ENCODE data around the gene OR13C8.
"Not testable (repeated sequence)": the region's sequence is repeated elsewhere in the genome, so short reads cannot be mapped to it uniquely, and the experiment has no call there.

Gene OR13C8
- total RNA-seq = 0 reads per million in 3 donors

- Histone ChIP-seq H3K4me3 (ENCODE audit: insufficient read depth, low read depth, low read length, poor library complexity, severe bottlenecking) (no peak within 1 kb of the TSS), H3K27ac (ENCODE audit: insufficient read depth, low read length, poor library complexity, severe bottlenecking) (no peak within 1 kb of the TSS), H3K9me3 (ENCODE audit: control insufficient read depth, low read length) (peaks cover 4% of the 10 kb centered on the region), H3K27me3 (replicated peaks; ENCODE audit: control insufficient read depth, insufficient read depth, low read length, poor library complexity, severe bottlenecking) (no peaks in the 10 kb centered on the region), H3K4me1 (ENCODE audit: control insufficient read depth, insufficient read depth, low read length, poor library complexity, severe bottlenecking) (no peaks in the 10 kb centered on the region), H3K36me3 (ENCODE audit: control insufficient read depth, insufficient read depth, low read length) (no peaks in the 10 kb centered on the region)
- no peak for DNase-seq
Measured at GRCh38 chr9:104568868-104569267, at the start of gene OR13C8. Gene OR13C8, plus strand, starts transcription at chr9:104569168. Its CDS starts 0 bp downstream, at chr9:104569168.

GRCh38 chr9:104520241-104520640, 48.7 kb upstream of the OR13C8 start:
- not testable (repeated sequence) for H3K9me3 ChIP-seq (ENCODE audit: control insufficient read depth, low read length); DNase-seq; H3K36me3 ChIP-seq (ENCODE audit: control insufficient read depth, insufficient read depth, low read length); H3K4me1 ChIP-seq (ENCODE audit: control insufficient read depth, insufficient read depth, low read length, poor library complexity, severe bottlenecking); H3K27ac ChIP-seq (ENCODE audit: insufficient read depth, low read length, poor library complexity, severe bottlenecking); H3K27me3 ChIP-seq (replicated peaks; ENCODE audit: control insufficient read depth, insufficient read depth, low read length, poor library complexity, severe bottlenecking); H3K4me3 ChIP-seq (ENCODE audit: insufficient read depth, low read depth, low read length, poor library complexity, severe bottlenecking)

- no peaks in the 10 kb centered on the region for H3K36me3 ChIP-seq (ENCODE audit: control insufficient read depth, insufficient read depth, low read length)
- no peak within 1 kb of the TSS for H3K27ac ChIP-seq (ENCODE audit: insufficient read depth, low read length, poor library complexity, severe bottlenecking)
- no peak for DNase-seq
- no peaks in the 10 kb centered on the region for H3K4me1 ChIP-seq (ENCODE audit: control insufficient read depth, insufficient read depth, low read length, poor library complexity, severe bottlenecking)
- no peak within 1 kb of the TSS for H3K4me3 ChIP-seq (ENCODE audit: insufficient read depth, low read depth, low read length, poor library complexity, severe bottlenecking)
- H3K27me3 ChIP-seq (replicated peaks; ENCODE audit: control insufficient read depth, insufficient read depth, low read length, poor library complexity, severe bottlenecking) = no peaks in the 10 kb centered on the region
- no peaks in the 10 kb centered on the region for H3K9me3 ChIP-seq (ENCODE audit: control insufficient read depth, low read length)
Measured at GRCh38 chr9:104527109-104527508, 41.9 kb upstream of the OR13C8 start, which contains the start of gene OR13C4. Gene OR13C4, minus strand, starts transcription at chr9:104527209. Its CDS starts 0 bp downstream, at chr9:104527209.

- no peak for DNase-seq
- H3K27me3 ChIP-seq (replicated peaks; ENCODE audit: control insufficient read depth, insufficient read depth, low read length, poor library complexity, severe bottlenecking) = no peaks in the 10 kb centered on the region
- no peak within 1 kb of the TSS for H3K4me3 ChIP-seq (ENCODE audit: insufficient read depth, low read depth, low read length, poor library complexity, severe bottlenecking)
- no peaks in the 10 kb centered on the region for H3K36me3 ChIP-seq (ENCODE audit: control insufficient read depth, insufficient read depth, low read length)
- no peak within 1 kb of the TSS for H3K27ac ChIP-seq (ENCODE audit: insufficient read depth, low read length, poor library complexity, severe bottlenecking)
- H3K4me1 ChIP-seq (ENCODE audit: control insufficient read depth, insufficient read depth, low read length, poor library complexity, severe bottlenecking) = no peaks in the 10 kb centered on the region
- no peaks in the 10 kb centered on the region for H3K9me3 ChIP-seq (ENCODE audit: control insufficient read depth, low read length)
Measured at GRCh38 chr9:104536756-104537155, 32.2 kb upstream of the OR13C8 start, which contains the start of gene OR13C3. Gene OR13C3, minus strand, starts transcription at chr9:104536856. Its CDS starts 133 bp downstream, at chr9:104536723.

- Histone ChIP-seq H3K36me3 (ENCODE audit: control insufficient read depth, insufficient read depth, low read length) (no peaks in the 10 kb centered on the region), H3K4me3 (ENCODE audit: insufficient read depth, low read depth, low read length, poor library complexity, severe bottlenecking) (no peak overlapping the region), H3K4me1 (ENCODE audit: control insufficient read depth, insufficient read depth, low read length, poor library complexity, severe bottlenecking) (no peaks in the 10 kb centered on the region), H3K27me3 (replicated peaks; ENCODE audit: control insufficient read depth, insufficient read depth, low read length, poor library complexity, severe bottlenecking) (no peaks in the 10 kb centered on the region), H3K27ac (ENCODE audit: insufficient read depth, low read length, poor library complexity, severe bottlenecking) (no peak overlapping the region), H3K9me3 (ENCODE audit: control insufficient read depth, low read length) (no peaks in the 10 kb centered on the region)
- DNase-seq = no peak
Measured at GRCh38 chr9:104539275-104539674, 29.7 kb upstream of the OR13C8 start.

- H3K27ac ChIP-seq (ENCODE audit: insufficient read depth, low read length, poor library complexity, severe bottlenecking) = no peak overlapping the region
Measured at GRCh38 chr9:104544644-104545043, 24.3 kb upstream of the OR13C8 start.

GRCh38 chr9:104553261-104553660, 15.7 kb upstream of the OR13C8 start:
- Histone ChIP-seq H3K4me3 (ENCODE audit: insufficient read depth, low read depth, low read length, poor library complexity, severe bottlenecking) (no peak overlapping the region), H3K9me3 (ENCODE audit: control insufficient read depth, low read length) (no peaks in the 10 kb centered on the region), H3K36me3 (ENCODE audit: control insufficient read depth, insufficient read depth, low read length) (no peaks in the 10 kb centered on the region), H3K27ac (ENCODE audit: insufficient read depth, low read length, poor library complexity, severe bottlenecking) (no peak overlapping the region), H3K27me3 (replicated peaks; ENCODE audit: control insufficient read depth, insufficient read depth, low read length, poor library complexity, severe bottlenecking) (no peaks in the 10 kb centered on the region), H3K4me1 (ENCODE audit: control insufficient read depth, insufficient read depth, low read length, poor library complexity, severe bottlenecking) (no peaks in the 10 kb centered on the region)
- no peak for DNase-seq

More at GRCh38 chr9:104544644-104545043, 24.3 kb upstream of the OR13C8 start:
- Histone ChIP-seq H3K4me1 (ENCODE audit: control insufficient read depth, insufficient read depth, low read length, poor library complexity, severe bottlenecking) (no peaks in the 10 kb centered on the region), H3K4me3 (ENCODE audit: insufficient read depth, low read depth, low read length, poor library complexity, severe bottlenecking) (no peak overlapping the region), H3K36me3 (ENCODE audit: control insufficient read depth, insufficient read depth, low read length) (no peaks in the 10 kb centered on the region), H3K9me3 (ENCODE audit: control insufficient read depth, low read length) (no peaks in the 10 kb centered on the region), H3K27me3 (replicated peaks; ENCODE audit: control insufficient read depth, insufficient read depth, low read length, poor library complexity, severe bottlenecking) (no peaks in the 10 kb centered on the region)
- no peak for DNase-seq

GRCh38 chr9:104555521-104555920, 13.4 kb upstream of the OR13C8 start:
- H3K36me3 ChIP-seq (ENCODE audit: control insufficient read depth, insufficient read depth, low read length) = no peaks in the 10 kb centered on the region
- no peak for DNase-seq
- no peaks in the 10 kb centered on the region for H3K9me3 ChIP-seq (ENCODE audit: control insufficient read depth, low read length)
- H3K27ac ChIP-seq (ENCODE audit: insufficient read depth, low read length, poor library complexity, severe bottlenecking) = no peak overlapping the region
- H3K4me1 ChIP-seq (ENCODE audit: control insufficient read depth, insufficient read depth, low read length, poor library complexity, severe bottlenecking) = no peaks in the 10 kb centered on the region
- H3K4me3 ChIP-seq (ENCODE audit: insufficient read depth, low read depth, low read length, poor library complexity, severe bottlenecking) = no peak overlapping the region
- no peaks in the 10 kb centered on the region for H3K27me3 ChIP-seq (replicated peaks; ENCODE audit: control insufficient read depth, insufficient read depth, low read length, poor library complexity, severe bottlenecking)

GRCh38 chr9:104556830-104557634, 11.9 kb upstream of the OR13C8 start:
- no peak overlapping the region for H3K27ac ChIP-seq (ENCODE audit: insufficient read depth, low read length, poor library complexity, severe bottlenecking)
- no peaks in the 10 kb centered on the region for H3K9me3 ChIP-seq (ENCODE audit: control insufficient read depth, low read length)
- DNase-seq = no peak
- no peaks in the 10 kb centered on the region for H3K4me1 ChIP-seq (ENCODE audit: control insufficient read depth, insufficient read depth, low read length, poor library complexity, severe bottlenecking)
- H3K36me3 ChIP-seq (ENCODE audit: control insufficient read depth, insufficient read depth, low read length) = no peaks in the 10 kb centered on the region
- H3K4me3 ChIP-seq (ENCODE audit: insufficient read depth, low read depth, low read length, poor library complexity, severe bottlenecking) = no peak overlapping the region
- no peaks in the 10 kb centered on the region for H3K27me3 ChIP-seq (replicated peaks; ENCODE audit: control insufficient read depth, insufficient read depth, low read length, poor library complexity, severe bottlenecking)

- Histone ChIP-seq H3K9me3 (ENCODE audit: control insufficient read depth, low read length) (no peaks in the 10 kb centered on the region), H3K4me3 (ENCODE audit: insufficient read depth, low read depth, low read length, poor library complexity, severe bottlenecking) (no peak overlapping the region), H3K4me1 (ENCODE audit: control insufficient read depth, insufficient read depth, low read length, poor library complexity, severe bottlenecking) (no peaks in the 10 kb centered on the region), H3K27ac (ENCODE audit: insufficient read depth, low read length, poor library complexity, severe bottlenecking) (no peak overlapping the region), H3K36me3 (ENCODE audit: control insufficient read depth, insufficient read depth, low read length) (no peaks in the 10 kb centered on the region), H3K27me3 (replicated peaks; ENCODE audit: control insufficient read depth, insufficient read depth, low read length, poor library complexity, severe bottlenecking) (no peaks in the 10 kb centered on the region)
- no peak for DNase-seq
Measured at GRCh38 chr9:104564358-104564757, 4.6 kb upstream of the OR13C8 start.
